Putamen (tissue), 1 donor: ENCODE measurements around the gene SBNO2.
"Not testable (repeated sequence)": the region's sequence is repeated elsewhere in the genome, so short reads cannot be mapped to it uniquely, and the experiment has no call there.

Experiments
- DNase-seq: peaks from one replicate; pipeline ENCODE4 v3.0.0-alpha.2; 2016; ENCODE audit warnings: low spot score

SBNO2 gene

DNA sequence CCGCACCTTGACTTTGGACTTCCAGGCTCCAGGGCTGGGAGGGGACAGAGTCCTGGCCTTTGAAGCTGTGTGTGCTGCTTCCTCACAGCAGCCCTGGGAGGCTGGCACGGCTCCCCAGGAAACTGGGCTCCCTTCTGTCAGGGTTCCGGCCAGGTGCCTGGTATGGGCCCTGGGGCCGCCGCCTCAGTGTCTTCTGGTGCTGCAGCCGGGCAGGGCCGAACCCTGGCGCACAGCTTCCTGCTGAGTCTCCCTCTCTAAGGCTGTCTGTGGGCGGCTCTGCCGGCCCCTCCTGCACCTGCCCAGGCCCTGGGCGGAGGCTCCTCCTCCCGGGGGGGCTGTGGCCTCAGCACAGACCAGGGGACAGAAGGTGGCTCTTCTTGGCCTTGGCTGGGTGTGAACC, 37.9 kb downstream of the SBNO2 start:
- DNase-seq, result no peak

DNA sequence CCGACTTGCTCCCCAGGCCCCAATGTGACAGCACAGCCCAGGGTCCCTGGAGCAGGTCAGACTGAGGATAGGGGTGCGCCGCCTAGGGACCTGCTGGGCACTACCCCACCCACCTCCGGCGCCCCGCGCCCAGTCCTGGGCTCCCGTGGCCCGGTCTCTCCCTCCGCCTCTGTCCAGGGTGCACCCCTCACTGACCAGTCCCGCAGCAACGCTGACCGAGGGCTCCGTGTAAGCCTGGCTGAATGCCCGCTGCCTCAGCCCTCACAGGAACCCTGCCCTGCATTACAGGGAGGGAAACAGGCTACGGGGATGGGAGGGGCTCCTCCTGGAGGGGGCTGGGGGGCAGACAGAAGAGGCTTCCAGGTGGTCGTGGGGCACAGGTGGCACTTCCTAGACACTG, 38.6 kb downstream of the SBNO2 start:
- DNase-seq, result no peak

- DNase-seq, result no peak
Measured at GRCh38 chr19:1134431-1134830, 39.6 kb downstream of the SBNO2 start.

DNA sequence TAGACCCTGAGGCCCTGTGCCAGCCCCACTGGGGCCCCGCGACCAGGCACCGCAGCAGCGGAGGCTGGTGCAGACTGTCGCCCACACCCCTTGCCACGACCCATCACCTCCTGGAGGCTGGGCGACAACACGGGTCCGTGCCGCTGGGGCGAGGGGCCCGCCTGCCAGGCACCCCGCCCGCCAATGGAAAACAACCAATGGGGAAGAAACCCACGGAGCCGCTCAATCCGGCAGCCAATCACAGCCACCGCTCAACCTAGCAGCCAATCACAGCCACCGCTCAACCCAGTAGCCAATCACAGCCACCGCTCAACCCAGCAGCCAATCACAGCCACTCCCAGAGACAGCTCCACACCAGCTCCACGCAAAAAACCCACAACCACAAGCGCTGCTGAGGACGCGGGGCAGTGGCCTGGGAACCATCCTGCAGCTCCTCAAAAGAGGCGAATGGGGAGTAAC, 40.6 kb downstream of the SBNO2 start:
- no peak for DNase-seq

- no peak for DNase-seq
Measured at GRCh38 chr19:1132552-1133383, 41.3 kb downstream of the SBNO2 start.

DNA sequence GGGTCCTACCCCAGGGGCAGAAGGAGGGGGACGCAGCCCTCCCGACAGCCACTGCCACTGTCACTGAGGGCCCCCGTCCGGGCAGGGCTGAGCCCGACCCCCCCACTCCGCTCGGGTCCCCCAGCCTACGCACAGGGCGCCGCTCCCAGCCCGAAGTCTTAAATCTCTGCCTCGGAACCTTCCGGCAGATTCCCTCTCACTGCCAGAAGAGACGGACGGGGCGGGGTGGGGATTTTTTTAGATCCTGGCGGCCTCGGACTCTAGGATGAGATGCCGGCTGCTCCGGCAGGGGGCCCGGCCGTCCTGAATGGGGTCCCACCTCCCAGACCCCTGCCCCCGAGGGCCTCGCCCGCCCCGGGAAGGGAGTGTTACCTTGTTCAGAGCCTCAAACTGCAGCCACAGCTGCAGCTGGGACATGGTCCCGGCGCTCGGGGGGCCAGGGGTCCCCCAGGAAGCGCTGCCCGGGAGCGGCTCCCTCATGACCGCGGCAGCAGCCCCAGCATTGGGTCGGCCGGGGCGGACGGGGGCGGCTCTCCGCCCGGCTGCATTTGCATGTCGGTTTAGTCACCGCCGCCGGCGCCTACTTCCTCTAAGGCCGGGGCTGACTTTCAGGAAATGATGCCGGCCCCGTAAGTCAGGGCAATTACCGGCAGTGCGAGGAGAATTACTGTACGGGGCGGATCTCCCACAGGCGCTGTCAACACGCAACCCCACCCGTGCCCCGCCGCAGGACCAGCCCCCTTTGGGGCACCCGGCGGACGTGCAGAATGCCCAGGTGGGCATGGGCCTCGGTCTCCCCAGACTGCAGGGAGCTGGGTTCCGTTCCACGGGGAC, 42.1 kb downstream of the SBNO2 start:
- DNase-seq, result no peak

DNA sequence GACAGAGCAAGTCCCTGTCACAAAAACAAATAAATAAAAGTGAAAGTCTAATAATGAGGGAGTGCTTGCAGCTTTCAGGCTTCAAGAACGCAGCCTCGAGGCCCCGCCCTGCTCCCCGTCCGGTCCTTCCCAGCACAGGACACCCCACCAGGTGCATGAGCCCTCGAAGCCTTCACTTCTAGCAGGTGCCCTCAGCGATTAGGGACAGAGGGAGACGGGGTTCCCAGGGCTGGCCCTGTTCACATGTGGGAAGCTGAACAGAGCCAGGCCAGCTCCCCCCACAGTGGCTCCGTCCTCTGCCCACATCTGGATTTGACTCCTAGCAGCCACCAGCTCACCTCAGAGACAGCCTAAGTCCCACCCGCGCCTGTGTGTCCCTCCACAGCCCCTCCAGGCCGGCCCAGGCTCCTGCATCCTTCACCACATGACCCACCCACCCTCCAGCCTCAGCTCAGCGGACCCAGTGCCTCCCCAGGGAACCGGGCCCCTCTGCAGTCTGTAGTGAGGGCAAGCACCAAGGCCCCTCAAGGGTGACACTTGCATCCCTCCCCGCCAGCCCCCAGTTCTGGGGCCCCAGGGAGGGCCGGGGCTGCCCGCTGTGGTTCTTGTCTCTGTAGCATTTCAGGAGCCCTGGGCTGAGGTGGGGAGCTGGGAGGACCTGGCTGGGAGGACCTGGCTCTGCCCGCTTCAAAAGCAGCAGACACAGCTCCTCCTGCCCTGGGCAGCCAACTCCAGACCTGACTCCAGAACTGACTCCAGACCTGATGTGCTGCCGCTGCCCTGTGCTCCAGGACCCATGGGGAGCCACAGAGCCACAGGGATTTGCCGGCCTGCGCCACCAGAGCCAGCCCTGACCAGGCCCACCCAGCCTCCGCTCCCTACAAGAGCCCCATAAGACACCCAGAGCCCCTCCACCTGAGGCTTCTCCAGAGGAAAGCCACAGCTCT, 43.0 kb downstream of the SBNO2 start:
- DNase-seq, result no peak

DNA sequence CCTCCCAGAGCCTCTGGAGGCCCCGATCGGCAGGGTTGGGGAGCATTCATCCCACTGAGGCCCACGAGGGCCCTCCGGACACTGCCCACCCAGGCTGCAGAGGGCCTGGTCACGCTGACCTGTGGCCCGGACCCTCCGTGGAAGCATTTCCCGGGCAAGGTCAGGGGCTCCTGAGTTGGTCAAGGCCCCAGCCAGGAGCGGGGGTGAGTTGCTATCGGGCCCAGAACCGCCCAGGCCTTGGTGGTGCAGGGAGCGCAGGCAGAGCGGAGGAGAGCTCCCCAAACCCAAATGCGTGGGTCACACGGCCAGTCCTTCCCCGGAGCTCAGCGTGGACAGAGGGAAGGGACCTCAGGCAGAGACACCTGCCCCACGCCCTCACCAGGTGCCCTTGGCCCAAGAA, 44.5 kb downstream of the SBNO2 start:
- DNase-seq, result no peak

DNA sequence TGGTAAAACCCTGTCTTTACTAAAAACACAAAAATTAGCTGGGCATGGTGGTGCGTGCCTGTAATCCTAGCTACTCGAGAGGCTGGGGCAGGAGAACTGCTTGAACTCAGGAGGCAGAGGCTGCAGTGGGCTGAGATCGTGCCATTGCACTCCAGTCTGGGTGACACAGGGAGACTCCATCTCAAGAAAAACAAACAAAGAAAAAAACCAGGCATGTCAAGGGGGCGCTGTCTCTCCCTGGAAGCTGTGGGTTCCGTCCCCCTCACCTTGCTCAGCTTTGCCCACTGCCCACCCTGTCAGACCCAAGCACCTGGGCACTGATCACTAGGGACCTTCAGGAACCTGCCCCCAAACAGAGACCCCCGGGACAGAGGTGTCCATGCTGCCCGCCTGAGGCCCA, 45.0 kb downstream of the SBNO2 start:
- DNase-seq, result not testable (repeated sequence)

- DNase-seq, result no peak
Measured at GRCh38 chr19:1128106-1128505, 46.0 kb downstream of the SBNO2 start.

- no peak for DNase-seq
Measured at GRCh38 chr19:1126984-1127760, 46.9 kb downstream of the SBNO2 start.

DNA sequence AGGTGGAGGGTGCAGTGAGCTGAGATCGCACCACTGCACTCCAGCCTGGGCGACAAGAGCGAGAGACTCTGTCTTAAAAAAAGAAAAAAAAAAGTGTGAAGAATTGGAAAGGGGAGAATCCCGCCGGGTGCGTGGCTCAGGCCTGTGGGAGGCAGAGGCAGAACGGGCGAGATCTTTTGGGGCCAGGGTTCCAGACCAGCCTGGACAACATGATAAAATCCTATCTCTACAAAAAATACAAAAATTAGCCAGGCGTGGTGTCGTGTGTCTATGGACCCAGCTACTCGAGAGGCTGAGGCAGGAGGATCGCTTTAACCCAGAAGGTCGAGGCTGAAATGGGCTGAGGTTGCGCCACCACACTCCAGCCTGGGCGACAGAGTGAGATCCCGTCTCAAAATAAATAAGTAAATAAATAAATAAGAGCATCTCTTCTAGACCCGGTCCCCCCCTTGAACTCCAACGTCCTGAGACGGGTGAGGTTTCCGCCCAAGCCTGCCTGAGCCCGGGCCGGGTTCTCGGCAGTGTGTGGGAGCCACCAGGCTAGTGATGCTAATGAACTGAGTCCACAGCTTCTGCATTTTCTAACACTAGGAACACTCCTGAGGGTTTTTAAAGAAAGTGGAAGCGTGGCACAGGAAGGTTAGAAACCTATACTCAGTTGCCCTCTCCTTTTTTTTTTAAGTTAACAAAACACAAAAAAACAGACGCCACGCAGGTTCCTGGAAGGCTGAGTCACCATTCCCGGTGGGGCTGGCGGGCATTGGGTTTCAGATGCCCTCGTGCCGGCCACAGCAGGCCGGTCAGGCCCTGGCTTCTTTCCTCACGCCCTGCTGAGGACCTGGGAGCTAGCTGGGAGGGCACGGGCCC, 48.2 kb downstream of the SBNO2 start:
- DNase-seq, result no peak

- DNase-seq, result no peak
Measured at GRCh38 chr19:1123885-1124677, 50.0 kb downstream of the SBNO2 start.

DNA sequence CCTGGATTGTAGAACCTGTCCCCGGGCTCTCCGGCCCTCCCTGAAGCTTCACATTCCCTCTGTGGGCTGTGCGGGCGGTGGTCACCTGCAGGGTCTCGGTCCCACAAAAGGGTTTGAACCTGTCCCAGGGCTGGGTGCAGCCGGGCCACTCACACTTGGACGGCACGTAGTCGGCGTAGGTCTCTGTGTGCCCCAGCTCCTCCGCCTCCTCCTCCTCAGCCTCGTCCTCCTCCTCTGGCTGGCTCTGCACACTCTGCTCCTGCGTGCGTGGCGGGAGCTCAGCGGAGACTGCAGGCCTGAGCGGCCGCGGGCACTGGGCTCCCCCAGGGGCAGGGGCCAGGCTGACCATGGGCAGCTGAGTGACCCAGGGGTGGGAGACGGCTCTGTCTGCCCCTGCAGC, 50.7 kb downstream of the SBNO2 start:
- no peak for DNase-seq

- DNase-seq, result no peak
Measured at GRCh38 chr19:1122972-1123363, 51.1 kb downstream of the SBNO2 start.

- DNase-seq, result no peak
Measured at GRCh38 chr19:1122021-1122971, 51.8 kb downstream of the SBNO2 start.

DNA sequence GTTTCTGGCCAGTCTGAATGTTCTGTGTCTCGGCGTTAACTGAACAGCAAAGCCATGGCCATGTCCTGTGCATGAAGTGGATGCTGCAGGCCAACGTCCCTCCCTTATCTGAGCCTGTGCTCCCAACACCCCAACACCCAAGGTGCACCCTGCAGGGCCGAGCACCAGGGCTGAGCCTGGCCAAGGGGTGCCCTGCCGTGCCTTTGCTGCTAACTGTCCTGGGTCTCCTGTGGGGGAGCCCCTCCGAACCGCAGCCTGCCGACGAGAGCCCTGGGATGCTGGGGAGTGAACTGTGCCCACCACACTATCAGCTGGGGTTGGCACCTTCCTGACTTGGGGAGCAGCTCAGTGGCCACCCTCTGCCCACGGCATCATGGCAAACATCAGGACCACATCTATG, 52.7 kb downstream of the SBNO2 start:
- DNase-seq, result no peak

- DNase-seq, result no peak
Measured at GRCh38 chr19:1119475-1120217, 54.4 kb downstream of the SBNO2 start.
